GM18868 (cell line): Measurements from ENCODE around the gene CDC14B.
"Not testable (repeated sequence)": the region's sequence is repeated elsewhere in the genome, so short reads cannot be mapped to it uniquely, and the experiment has no call there.

Experiments
- ATAC-seq: cut with Tn5 transposase; IDR thresholded peaks from one replicate; pipeline ENCODE4 v1.9.1; 2021; ENCODE audit warnings: mild to moderate bottlenecking, moderate library complexity; ENCODE audit not compliant: unreplicated experiment

The CDC14B gene

GRCh38 chr9:96551403-96551802, 68.2 kb downstream of the CDC14B start:
- ATAC-seq, result no peak

- no peak for ATAC-seq
Measured at GRCh38 chr9:96550659-96551058, 69.0 kb downstream of the CDC14B start.

- ATAC-seq, result not testable (repeated sequence)
Measured at GRCh38 chr9:96543131-96543530, 76.5 kb downstream of the CDC14B start.

GRCh38 chr9:96540106-96540505, 79.5 kb downstream of the CDC14B start:
- ATAC-seq, result no peak

- ATAC-seq, result no peak
Measured at GRCh38 chr9:96532173-96532572, 87.5 kb downstream of the CDC14B start.

- no peak for ATAC-seq
Measured at GRCh38 chr9:96524764-96525163, 94.9 kb downstream of the CDC14B start.

GRCh38 chr9:96524045-96524444, 95.6 kb downstream of the CDC14B start:
- ATAC-seq, result no peak

- no peak for ATAC-seq
Measured at GRCh38 chr9:96523374-96523773, 96.3 kb downstream of the CDC14B start.

- ATAC-seq, result no peak
Measured at GRCh38 chr9:96522366-96522765, 97.3 kb downstream of the CDC14B start.

GRCh38 chr9:96519787-96520186, 99.9 kb downstream of the CDC14B start:
- no peak for ATAC-seq

GRCh38 chr9:96519095-96519494, 100.5 kb downstream of the CDC14B start:
- no peak for ATAC-seq

- no peak for ATAC-seq
Measured at GRCh38 chr9:96515621-96516470, 103.8 kb downstream of the CDC14B start.

- no peak for ATAC-seq
Measured at GRCh38 chr9:96514800-96515158, 104.9 kb downstream of the CDC14B start.

GRCh38 chr9:96514108-96514799, 105.4 kb downstream of the CDC14B start:
- no peak for ATAC-seq

GRCh38 chr9:96513622-96514021, 106.0 kb downstream of the CDC14B start:
- no peak for ATAC-seq

- no peak for ATAC-seq
Measured at GRCh38 chr9:96512240-96512639, 107.4 kb downstream of the CDC14B start.

GRCh38 chr9:96510258-96510657, 109.4 kb downstream of the CDC14B start:
- no peak for ATAC-seq

- no peak for ATAC-seq
Measured at GRCh38 chr9:96509848-96510247, 109.8 kb downstream of the CDC14B start.

- no peak for ATAC-seq
Measured at GRCh38 chr9:96509026-96509425, 110.6 kb downstream of the CDC14B start.

GRCh38 chr9:96508227-96508940, 111.3 kb downstream of the CDC14B start:
- ATAC-seq, result no peak

- no peak for ATAC-seq
Measured at GRCh38 chr9:96505316-96505991, 114.2 kb downstream of the CDC14B start.
